Epithelial cell of proximal tubule (primary cell): ENCODE results near the gene BAAT. TPM values are rescaled to one million over a fixed set of nuclear protein-coding genes. Genes with fewer than 3 reads are reported as not detected.

Source experiments
- DNase-seq: peaks from one replicate; pipeline ENCODE4 v3.0.0-alpha.2; 2011; ENCODE audit warnings: low read depth
- H3K4me3 ChIP-seq: 2 replicates; pipeline ENCODE4 v1.5.1; 2011; ENCODE audit warnings: low read depth, mild to moderate bottlenecking, low read length
- CTCF ChIP-seq: conservative IDR thresholded peaks from 2 replicates; pipeline ENCODE4 v1.5.1; 2012; ENCODE audit warnings: low read depth, mild to moderate bottlenecking, low read length
- total RNA-seq: library from RNA; depleted of rRNA; stranded (reverse); fragments of >200 nt; gene quantifications from 2 replicates; pipeline ENCODE4 v1.2.3, GENCODE V29; 2015

The BAAT gene
- total RNA-seq, 1 donor from 2014 or later: not detected

GRCh38 chr9:101427358-101427757 lies 42.6 kb upstream of the BAAT start:
- TF ChIP-seq CTCF: no peak
- no peak for DNase-seq
- no peak overlapping the region for H3K4me3 ChIP-seq

- no peak overlapping the region for H3K4me3 ChIP-seq
- no peak for DNase-seq
- TF ChIP-seq CTCF: no peak
Measured at GRCh38 chr9:101421653-101422065, 36.9 kb upstream of the BAAT start.

- no peak for DNase-seq
- no peak for TF ChIP-seq CTCF
- no peak overlapping the region for H3K4me3 ChIP-seq
Measured at GRCh38 chr9:101419863-101420262, 35.1 kb upstream of the BAAT start.

GRCh38 chr9:101418518-101419430 lies 34.0 kb upstream of the BAAT start:
- no peak for TF ChIP-seq CTCF

GRCh38 chr9:101417977-101418376 lies 33.2 kb upstream of the BAAT start:
- TF ChIP-seq CTCF: no peak
- H3K4me3 ChIP-seq: no peak overlapping the region
- no peak for DNase-seq

More at GRCh38 chr9:101418518-101419430, 34.0 kb upstream of the BAAT start:
- no peak for DNase-seq
- H3K4me3 ChIP-seq: no peak overlapping the region

- no peak overlapping the region for H3K4me3 ChIP-seq
- TF ChIP-seq CTCF: no peak
- no peak for DNase-seq
Measured at GRCh38 chr9:101417389-101417788, 32.6 kb upstream of the BAAT start.

GRCh38 chr9:101415578-101415977 lies 30.8 kb upstream of the BAAT start:
- TF ChIP-seq CTCF: no peak
- DNase-seq: no peak

More at GRCh38 chr9:101415578-101415977, 30.8 kb upstream of the BAAT start:
- no peak overlapping the region for H3K4me3 ChIP-seq
